ENCODE measurements around the gene VPS8.
"Not testable (repeated sequence)": the region's sequence is repeated elsewhere in the genome, so short reads cannot be mapped to it uniquely, and the experiment has no call there.

GRCh38 chr3:184907031-184907430 lies 95.1 kb downstream of the VPS8 start:
- TF ChIP-seq ELF4 (IDR thresholded peaks at IDR 0.05); CTBP1 (IDR thresholded peaks at IDR 0.05; ENCODE audit: borderline replicate concordance); SUZ12 (IDR thresholded peaks at IDR 0.05); FOXM1 (IDR thresholded peaks at IDR 0.05; ENCODE audit: borderline replicate concordance); FOXA1 (IDR thresholded peaks at IDR 0.05): not testable (repeated sequence)

All from HEK293T (cell line).